Activated T-cell treated with anti-CD3 and anti-CD28 coated beads, Interleukin-2, amount 50 U/mL, for 24 hours (primary cell): ENCODE results near the gene LAPTM4A.

Experiments
- DNase-seq: peaks from one replicate; pipeline ENCODE4 v3.0.0-alpha.2; 2020
- H3K27ac Mint-ChIP-seq: 2 replicates; pipeline ENCODE4 v1.8.0; 2020; ENCODE audit warnings: mild to moderate bottlenecking, mixed read lengths
- H3K27me3 Mint-ChIP-seq: 2 replicates; pipeline ENCODE4 v1.8.0; 2020; ENCODE audit warnings: mixed read lengths
- H3K36me3 Mint-ChIP-seq: 2 replicates; pipeline ENCODE4 v1.8.0; 2020; ENCODE audit warnings: low read depth, mixed read lengths
- H3K4me1 Mint-ChIP-seq: 2 replicates; pipeline ENCODE4 v1.8.0; 2020; ENCODE audit warnings: low read depth, mixed read lengths
- H3K4me3 Mint-ChIP-seq: 2 replicates; pipeline ENCODE4 v1.8.0; 2020; ENCODE audit warnings: mild to moderate bottlenecking, moderate library complexity, mixed read lengths
- H3K9me3 Mint-ChIP-seq: 2 replicates; pipeline ENCODE4 v1.8.0; 2020; ENCODE audit warnings: mixed read lengths

LAPTM4A gene

DNA sequence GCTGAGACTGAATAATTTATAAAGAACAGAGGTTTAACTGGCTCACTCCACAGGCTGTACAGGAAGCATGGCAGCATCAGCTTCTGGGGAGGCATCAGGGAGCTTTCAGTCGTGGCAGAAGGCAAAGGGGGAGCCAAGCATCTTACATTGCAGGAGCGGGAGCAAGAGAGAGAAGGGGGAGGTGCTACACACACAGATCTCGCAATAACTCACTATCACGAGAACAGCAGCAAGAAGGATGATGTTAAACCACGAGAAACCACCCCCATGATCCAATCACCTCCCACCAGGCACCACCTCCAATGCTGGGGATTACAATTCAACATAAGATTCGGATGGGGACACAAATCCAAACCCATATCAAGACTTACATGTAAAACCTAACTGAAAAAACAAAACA is 21.2 kb downstream of the LAPTM4A start:
- no peaks in the 10 kb centered on the region for H3K27me3 Mint-ChIP-seq
- no peak overlapping the region for H3K4me3 Mint-ChIP-seq
- H3K9me3 Mint-ChIP-seq: peaks cover 4% of the 10 kb centered on the region
- H3K4me1 Mint-ChIP-seq: no peaks in the 10 kb centered on the region
- peaks cover 84% of the 10 kb centered on the region for H3K36me3 Mint-ChIP-seq
- no peak for DNase-seq
- H3K27ac Mint-ChIP-seq: no peak overlapping the region

DNA sequence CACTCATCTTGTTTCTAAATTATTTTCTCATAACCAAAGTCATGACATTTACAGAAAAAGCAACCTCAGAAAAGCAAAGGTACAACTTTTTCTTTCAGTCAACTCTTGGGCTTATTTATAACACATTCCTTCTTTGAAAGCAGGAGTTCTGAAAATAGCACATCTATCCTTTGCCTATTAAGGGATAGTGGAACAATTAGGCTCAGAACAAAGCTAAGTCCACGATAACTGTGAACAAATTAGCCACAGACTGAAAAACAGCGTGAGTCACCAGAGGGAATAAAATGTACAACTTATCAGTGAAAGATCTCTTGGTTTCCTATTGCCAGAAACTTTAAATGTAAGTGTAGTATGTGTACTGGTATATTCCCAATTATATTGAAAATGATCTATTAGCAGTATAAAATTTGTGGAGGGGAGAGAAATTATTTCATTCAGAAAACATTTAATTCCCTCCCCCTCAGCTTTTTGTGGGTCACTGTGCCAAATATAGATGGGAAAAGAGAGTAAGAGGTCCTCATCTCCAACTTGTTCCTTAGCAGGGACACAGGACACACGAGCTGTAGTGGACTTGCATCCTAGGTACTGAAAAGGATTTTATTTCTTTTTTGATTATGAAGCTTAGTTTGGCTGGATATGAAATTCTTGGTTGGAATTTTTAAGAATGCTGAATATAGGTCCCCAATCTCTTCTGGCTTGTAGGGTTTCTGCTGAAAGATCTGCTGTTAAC is 23.6 kb downstream of the LAPTM4A start:
- DNase-seq: no peak
- Mint-ChIP-seq H3K4me3 (no peak overlapping the region), H3K27me3 (no peaks in the 10 kb centered on the region), H3K4me1 (no peaks in the 10 kb centered on the region), H3K36me3 (peaks cover 60% of the 10 kb centered on the region), H3K9me3 (peaks cover 5% of the 10 kb centered on the region), H3K27ac (no peak overlapping the region)

DNA sequence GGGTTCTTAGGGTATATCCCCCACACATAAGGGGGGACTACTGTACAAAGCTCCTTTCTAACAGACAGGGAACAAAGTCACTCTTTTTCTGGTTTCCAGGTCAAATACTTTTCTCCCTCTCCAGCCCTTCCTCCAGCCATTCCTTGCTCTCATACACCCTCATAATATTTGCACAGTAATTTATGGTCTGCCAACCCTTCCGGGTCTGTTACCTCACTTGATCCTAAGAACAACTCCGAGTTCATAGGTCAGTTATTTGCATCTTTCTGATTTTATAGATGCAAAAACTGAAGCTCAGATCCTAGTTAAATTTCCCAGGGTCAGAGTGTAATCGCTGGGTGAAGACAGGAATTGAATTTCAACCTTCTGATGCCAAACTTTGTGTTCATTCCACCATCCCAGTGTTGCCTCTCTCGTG is 24.2 kb downstream of the LAPTM4A start:
- Mint-ChIP-seq H3K27me3 (no peaks in the 10 kb centered on the region), H3K9me3 (peaks cover 8% of the 10 kb centered on the region), H3K4me3 (no peak overlapping the region), H3K4me1 (no peaks in the 10 kb centered on the region), H3K27ac (no peak overlapping the region), H3K36me3 (peaks cover 54% of the 10 kb centered on the region)
- DNase-seq: no peak

DNA sequence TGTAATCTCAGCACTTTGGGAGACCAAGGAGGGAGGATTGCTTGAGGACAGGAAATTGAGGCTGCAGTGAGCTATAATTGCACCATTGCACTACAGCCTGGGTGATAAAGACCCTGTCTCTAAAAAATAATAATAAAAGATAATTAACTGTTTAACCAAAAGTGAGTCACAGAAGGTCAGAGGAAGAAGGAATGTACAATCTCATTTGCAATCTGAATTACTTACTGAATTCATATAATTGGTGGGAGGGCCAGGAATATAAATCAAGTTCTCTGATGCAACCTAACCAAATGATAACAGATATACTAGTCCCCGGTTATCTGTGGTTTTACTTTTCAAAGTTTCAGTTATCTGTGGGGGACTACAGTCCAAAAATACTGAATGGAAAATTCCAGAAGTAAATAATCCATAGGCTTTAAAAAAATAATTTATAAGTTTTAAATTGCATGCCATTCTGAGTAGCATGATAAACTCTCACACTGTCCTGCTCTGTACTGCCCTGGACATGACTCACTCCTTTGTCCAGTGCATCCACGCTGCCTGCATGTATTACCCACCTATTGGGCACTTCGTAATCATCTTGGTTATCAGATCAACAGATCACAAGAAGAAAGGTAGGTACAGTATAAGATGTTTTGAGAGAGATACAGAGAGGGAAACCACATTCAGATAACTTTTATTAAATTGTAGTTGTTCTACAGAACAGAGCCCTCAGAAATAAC is 26.2 kb downstream of the LAPTM4A start:
- Mint-ChIP-seq H3K9me3 (peaks cover 24% of the 10 kb centered on the region), H3K4me1 (no peaks in the 10 kb centered on the region), H3K27me3 (no peaks in the 10 kb centered on the region), H3K4me3 (no peak overlapping the region), H3K36me3 (peaks cover 45% of the 10 kb centered on the region), H3K27ac (no peak overlapping the region)
- no peak for DNase-seq

DNA sequence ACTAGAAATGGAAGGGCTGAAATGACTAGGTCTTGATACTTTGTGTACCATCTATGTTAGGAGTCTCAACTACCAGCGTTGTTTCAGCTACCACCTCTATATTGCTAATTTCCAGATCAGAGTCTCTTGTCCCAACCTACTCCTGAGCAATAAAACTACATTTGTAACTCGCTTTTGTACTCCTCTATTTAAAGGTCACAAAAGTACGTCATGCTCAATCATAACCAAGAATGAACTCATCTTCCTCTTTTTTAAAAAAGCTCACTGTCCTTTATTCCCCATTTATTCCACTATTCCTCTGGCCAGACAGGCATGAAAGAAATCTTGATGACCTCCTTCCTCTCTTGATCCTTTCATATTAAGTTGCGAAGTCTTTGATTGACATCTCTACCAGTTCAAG is 27.7 kb downstream of the LAPTM4A start:
- peaks cover 30% of the 10 kb centered on the region for H3K9me3 Mint-ChIP-seq

DNA sequence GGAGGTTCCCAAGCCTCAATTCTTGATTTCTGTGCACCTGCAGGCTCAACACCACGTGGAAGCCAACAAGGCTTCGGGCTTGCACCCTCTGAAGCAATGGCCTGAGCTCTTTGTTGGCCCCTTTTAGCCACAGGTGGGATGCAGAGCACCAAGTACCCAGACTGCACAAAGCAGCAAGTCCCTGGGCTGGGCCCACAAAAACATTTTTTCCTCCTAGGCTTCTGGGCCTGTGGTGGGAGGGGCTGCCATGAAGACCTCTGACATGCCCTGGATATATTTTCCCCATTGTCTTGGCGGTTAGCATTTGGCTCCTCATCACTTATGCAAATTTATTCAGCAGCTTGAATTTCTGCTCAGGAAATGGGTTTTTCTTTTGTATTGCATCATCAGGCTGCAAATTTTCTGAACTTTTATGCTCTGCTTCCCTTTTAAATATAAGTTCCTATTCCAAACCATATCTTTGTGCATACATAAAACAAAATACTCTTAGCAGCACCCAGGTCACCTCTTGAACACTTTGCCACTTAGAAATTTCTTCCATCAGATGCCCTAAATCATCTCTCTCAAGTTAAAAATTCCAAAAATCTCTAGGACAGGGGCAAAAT is 29.9 kb downstream of the LAPTM4A start:
- peaks cover 14% of the 10 kb centered on the region for H3K36me3 Mint-ChIP-seq
- H3K27me3 Mint-ChIP-seq: no peaks in the 10 kb centered on the region
- H3K9me3 Mint-ChIP-seq: peaks cover 30% of the 10 kb centered on the region
- H3K27ac Mint-ChIP-seq: no peak overlapping the region
- no peak overlapping the region for H3K4me3 Mint-ChIP-seq
- no peak for DNase-seq
- H3K4me1 Mint-ChIP-seq: no peaks in the 10 kb centered on the region

More for the DNA sequence above, 27.7 kb downstream of the LAPTM4A start:
- Mint-ChIP-seq H3K27me3 (no peaks in the 10 kb centered on the region), H3K36me3 (peaks cover 30% of the 10 kb centered on the region), H3K4me3 (no peak overlapping the region), H3K27ac (no peak overlapping the region), H3K4me1 (no peaks in the 10 kb centered on the region)
- no peak for DNase-seq

DNA sequence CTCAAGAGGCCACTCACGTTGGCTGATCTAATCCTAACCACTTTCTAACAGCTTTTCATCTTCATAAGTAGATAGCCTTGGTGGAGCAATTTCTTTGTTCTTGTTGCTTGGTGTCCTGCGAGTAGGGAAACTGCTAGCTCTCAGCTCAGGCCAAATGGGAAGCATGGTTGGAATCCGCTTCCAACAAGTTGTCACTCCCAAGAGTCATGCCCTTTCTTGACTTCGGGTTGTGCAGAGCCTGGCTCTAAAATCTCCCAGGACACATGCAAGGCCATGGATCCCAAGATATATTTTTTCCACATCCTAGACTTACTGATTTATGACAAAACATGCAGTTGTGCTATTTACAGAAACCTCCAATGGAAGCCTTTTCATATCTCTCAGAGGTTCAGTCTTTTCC is 31.7 kb downstream of the LAPTM4A start:
- Mint-ChIP-seq H3K4me3 (no peak overlapping the region), H3K36me3 (peaks cover 11% of the 10 kb centered on the region), H3K9me3 (peaks cover 30% of the 10 kb centered on the region), H3K27me3 (peaks cover 1% of the 10 kb centered on the region), H3K27ac (no peak overlapping the region), H3K4me1 (no peaks in the 10 kb centered on the region)
- DNase-seq: no peak

DNA sequence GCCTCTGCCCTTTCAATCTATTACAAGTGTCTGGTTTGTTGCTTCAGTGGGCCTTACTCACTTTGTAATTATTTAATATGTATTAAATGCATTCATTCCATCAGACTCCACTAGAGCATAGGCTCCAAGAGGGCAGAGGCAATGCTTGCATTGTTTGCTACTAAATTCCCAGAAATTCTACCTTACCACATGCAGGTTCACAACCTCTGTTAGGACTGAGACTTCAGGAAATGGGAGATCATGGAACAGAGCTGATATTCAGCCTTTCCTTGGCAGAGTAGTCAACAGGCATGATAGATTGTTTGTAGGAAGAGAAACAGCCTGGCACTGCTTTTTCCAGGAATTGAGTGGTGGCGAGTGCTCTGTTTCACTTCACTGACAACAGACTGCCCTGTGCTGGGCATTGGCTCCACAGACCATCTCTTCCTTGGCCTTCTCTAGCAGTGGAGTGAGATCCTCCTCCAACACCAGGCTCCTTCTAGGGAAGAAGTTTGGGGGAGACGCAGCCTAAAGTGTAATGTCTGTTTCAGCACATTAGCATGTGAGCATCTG is 32.8 kb downstream of the LAPTM4A start:
- Mint-ChIP-seq H3K9me3 (peaks cover 33% of the 10 kb centered on the region), H3K4me1 (no peaks in the 10 kb centered on the region), H3K27ac (no peak overlapping the region), H3K27me3 (peaks cover 11% of the 10 kb centered on the region), H3K36me3 (peaks cover 11% of the 10 kb centered on the region), H3K4me3 (no peak overlapping the region)
- DNase-seq: no peak

DNA sequence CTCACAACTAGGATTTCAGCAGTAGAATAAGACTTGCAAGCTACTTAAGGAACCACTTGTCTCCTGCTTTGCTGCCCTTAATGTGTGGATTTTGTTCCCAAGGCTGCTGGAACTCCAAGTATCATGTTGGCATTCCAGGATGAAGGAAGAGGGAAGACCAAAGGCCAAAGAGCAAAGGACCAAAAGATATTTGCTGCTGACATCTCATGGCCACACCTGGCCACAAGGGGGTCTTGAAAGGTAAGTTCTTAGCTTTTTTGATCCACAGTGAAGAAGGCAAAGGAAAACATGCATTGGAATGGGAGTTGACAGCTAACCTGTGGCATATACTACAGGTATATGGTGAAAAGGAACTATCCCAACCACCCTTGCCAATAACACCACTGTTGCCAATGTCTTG is 35.1 kb downstream of the LAPTM4A start:
- Mint-ChIP-seq H3K27me3 (peaks cover 28% of the 10 kb centered on the region), H3K4me1 (peaks cover 8% of the 10 kb centered on the region), H3K9me3 (peaks cover 21% of the 10 kb centered on the region), H3K4me3 (no peak overlapping the region), H3K27ac (no peak overlapping the region), H3K36me3 (peaks cover 5% of the 10 kb centered on the region)
- no peak for DNase-seq

DNA sequence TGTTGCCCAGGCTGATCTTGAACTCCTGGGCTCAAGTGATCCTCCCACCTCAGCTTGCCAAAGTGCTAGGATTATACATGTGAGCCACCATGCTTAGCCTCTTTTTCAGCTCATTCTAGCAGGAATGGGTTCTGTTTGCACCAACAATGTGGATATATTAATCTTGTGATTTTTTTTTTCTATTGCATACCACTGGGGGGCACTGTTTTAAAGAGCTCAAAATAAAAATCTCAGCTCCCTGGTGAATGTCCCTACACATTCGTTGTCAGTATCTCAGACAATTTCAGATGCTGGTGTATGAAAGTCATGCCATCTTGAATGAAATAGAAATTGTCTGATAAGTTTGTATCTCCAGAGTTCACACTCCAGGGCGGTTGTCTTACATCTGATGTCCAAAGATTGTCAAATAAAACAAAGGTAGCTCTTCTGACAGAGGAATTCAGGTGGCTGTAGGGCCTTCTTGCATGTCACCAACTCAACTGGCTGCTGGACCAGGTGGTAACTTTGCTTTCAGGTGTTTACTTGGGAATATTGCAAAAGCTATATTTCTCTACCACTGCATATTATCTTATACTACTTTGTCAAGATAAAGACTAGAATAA is 35.8 kb downstream of the LAPTM4A start:
- Mint-ChIP-seq H3K27me3 (peaks cover 36% of the 10 kb centered on the region), H3K9me3 (peaks cover 17% of the 10 kb centered on the region), H3K4me3 (no peak overlapping the region), H3K27ac (no peak overlapping the region), H3K4me1 (peaks cover 8% of the 10 kb centered on the region), H3K36me3 (peaks cover 2% of the 10 kb centered on the region)
- no peak for DNase-seq

DNA sequence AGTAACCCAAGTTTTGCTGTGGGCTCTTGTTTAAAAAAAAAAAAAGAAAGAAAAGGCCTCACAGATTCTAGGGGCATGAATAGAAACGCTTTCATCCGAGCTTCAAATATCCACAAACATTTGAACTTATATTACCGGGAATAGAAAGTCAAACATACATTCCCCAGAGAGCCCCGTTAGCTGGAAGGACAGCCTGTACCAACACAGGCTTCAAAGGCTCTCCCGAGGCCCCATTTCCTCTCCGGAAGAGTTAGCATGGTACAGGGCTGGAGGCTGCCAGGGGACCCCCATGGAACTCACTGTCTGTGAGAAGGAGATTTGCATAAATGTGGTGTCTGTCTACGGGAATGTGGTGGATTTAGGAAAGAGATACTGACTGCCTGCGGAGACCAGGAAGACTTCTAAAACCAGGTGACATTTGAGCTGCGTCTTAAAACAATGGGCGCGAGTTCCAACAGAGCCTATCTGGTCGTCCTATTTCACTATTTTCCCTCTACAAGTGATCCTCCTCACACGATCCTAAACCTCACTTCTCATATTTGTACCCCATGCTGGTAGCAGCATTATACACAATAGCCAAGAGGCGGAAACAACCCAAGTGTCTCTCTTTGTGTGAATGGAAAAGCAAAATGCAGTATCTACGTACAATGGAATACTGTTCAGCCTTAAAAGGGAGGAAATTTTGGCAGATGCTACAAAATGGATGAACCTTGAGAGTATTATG is 38.1 kb downstream of the LAPTM4A start:
- no peak overlapping the region for H3K27ac Mint-ChIP-seq
- no peaks in the 10 kb centered on the region for H3K36me3 Mint-ChIP-seq
- H3K9me3 Mint-ChIP-seq: peaks cover 3% of the 10 kb centered on the region
- peaks cover 54% of the 10 kb centered on the region for H3K27me3 Mint-ChIP-seq
- no peak for DNase-seq
- peak overlapping the region; percentile 62 for H3K4me3 Mint-ChIP-seq
- H3K4me1 Mint-ChIP-seq: peaks cover 8% of the 10 kb centered on the region

DNA sequence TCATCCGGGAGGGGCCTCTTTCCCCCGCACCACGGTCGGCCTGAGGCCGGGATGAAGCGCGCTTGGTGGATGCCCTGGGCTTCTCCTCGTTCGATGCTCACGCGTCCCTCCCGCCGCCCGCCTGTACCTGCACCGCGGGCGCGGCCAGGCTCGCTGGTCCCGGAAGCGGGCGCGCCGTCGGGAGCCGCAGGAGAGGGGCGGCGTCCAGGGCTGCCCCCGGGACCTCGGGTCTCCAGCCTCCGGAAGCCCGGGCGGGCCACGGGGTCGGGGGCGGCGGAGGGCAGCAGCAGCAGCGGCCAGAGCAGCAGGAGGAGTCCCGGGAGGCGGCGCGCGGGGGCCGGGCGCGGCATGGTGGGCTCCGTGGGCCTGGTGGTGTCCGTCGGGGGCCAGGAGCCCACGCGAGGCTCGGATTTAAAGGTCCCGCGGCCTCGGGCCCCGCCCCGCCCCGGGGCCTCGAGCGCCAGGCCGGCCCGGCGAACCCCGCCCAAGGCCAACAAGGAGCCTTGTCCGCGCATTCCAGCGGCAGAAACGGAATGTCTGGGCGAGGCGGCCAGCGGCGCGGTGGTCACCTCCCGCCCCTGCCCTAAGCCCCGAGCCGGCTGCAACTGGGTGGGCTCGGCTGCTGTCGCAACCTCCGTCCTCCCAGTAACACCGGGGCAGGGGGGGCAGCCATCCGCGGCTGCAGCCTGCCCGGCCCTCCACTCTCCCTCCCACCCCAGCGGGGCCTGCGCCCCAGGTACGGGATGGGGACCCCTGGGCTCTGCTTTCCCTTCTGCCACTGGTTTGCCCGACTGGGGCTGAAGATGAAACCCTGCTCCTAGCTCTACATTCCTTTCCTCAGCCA is 38.9 kb downstream of the LAPTM4A start, which contains the start of gene MATN3:
MATN3 (minus strand) TSS at position 387 of the 844 bp plus-strand sequence; CDS start at position 350, 37 bp downstream.
- Mint-ChIP-seq H3K4me3 (peak within 1 kb of the TSS; percentile 62), H3K27ac (no peak within 1 kb of the TSS), H3K36me3 (no peaks in the 10 kb centered on the region), H3K4me1 (peaks cover 8% of the 10 kb centered on the region), H3K27me3 (peaks cover 57% of the 10 kb centered on the region), H3K9me3 (peaks cover 3% of the 10 kb centered on the region)
- DNase-seq: peak; percentile 42

DNA sequence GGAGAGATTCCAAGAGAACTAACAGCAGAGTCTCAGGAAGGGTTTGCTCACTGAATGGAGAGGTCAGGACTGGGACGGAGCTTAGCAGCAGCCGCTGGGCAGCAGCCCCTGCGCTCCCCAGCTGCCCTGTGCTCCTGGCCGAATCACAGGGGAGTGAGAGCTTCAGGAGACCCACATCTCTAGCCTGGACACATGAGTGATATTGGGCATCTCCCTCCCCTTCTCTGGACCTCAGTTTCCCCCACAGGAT is 39.5 kb downstream of the LAPTM4A start:
- DNase-seq: no peak
- H3K4me1 Mint-ChIP-seq: peaks cover 8% of the 10 kb centered on the region
- peak overlapping the region; percentile 50 for H3K4me3 Mint-ChIP-seq
- H3K27me3 Mint-ChIP-seq: peaks cover 58% of the 10 kb centered on the region
- no peaks in the 10 kb centered on the region for H3K36me3 Mint-ChIP-seq
- no peak overlapping the region for H3K27ac Mint-ChIP-seq
- H3K9me3 Mint-ChIP-seq: peaks cover 3% of the 10 kb centered on the region
